CD4-positive, alpha-beta T cell treated with Interleukin-6 for 4 hours (primary cell): ENCODE results near the gene ZNF529.

ENCODE experiments used
- DNase-seq: peaks from one replicate; pipeline ENCODE4 v3.0.0-alpha.2; 2020; ENCODE audit warnings: mixed read lengths

ZNF529 gene

GRCh38 chr19:36508325-36508724, 64.8 kb downstream of the ZNF529 start:
- no peak for DNase-seq

GRCh38 chr19:36501973-36502372, 71.1 kb downstream of the ZNF529 start:
- no peak for DNase-seq

GRCh38 chr19:36497001-36497400, 76.1 kb downstream of the ZNF529 start:
- no peak for DNase-seq
